NCI-H146 (cell line): ENCODE results near the gene PRDM15.

Experiments
- DNase-seq: peaks from one replicate; lab custom pipeline; 2025; lab: John Stamatoyannopoulos, UW

The PRDM15 gene

DNA sequence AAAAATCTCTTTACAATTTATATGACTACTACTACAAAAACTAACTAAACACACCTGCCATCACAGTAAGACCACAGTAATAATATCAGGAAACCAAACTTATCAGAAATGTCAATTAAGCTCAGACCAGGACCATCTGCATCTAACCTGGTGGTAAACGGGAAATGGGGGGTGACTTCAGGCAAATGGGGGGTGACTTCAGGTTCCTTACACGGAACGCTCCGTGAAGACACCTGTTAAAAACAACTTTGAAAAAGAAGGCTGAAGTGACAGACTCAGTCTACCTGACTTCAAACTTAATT, 15.8 kb downstream of the PRDM15 start:
- DNase-seq, result no peak

DNA sequence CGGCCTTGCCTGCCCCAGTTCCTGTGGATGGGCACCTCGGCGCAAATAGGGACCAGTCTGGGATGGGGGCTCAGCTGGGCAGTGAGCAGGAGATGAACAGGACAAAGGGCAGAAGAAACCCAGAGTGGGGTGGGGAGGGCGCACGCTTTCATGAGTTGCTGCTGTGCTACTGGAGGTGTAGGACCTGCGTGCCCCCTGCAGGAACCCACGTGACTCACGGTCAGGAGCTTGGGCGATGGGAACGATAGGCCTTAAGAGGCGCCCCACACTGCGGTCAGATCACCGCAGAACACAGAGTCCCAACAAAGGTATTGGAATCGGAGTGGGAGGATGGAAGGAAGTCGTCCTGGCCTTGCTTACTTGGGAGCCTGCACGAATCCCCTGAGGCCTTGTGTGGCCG, 17.2 kb downstream of the PRDM15 start:
- no peak for DNase-seq

DNA sequence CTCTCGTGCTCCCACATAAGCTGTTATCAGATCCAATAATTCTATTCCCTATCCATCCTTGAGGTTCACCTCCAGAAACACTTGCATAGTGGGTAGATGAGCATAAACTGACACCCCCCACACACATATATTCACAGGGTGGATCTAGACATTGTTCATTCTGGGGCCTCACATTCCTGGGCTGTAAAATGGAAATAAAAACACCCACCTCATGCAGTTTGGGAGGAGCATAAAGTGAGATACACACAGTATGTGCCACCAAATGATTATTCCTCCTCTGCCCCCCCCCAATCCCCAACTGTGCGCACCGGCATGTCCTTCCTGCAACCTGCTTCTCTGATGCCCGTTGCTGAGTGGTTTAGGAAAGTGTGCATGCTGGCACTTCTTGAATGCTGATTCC, 17.9 kb downstream of the PRDM15 start:
- no peak for DNase-seq

DNA sequence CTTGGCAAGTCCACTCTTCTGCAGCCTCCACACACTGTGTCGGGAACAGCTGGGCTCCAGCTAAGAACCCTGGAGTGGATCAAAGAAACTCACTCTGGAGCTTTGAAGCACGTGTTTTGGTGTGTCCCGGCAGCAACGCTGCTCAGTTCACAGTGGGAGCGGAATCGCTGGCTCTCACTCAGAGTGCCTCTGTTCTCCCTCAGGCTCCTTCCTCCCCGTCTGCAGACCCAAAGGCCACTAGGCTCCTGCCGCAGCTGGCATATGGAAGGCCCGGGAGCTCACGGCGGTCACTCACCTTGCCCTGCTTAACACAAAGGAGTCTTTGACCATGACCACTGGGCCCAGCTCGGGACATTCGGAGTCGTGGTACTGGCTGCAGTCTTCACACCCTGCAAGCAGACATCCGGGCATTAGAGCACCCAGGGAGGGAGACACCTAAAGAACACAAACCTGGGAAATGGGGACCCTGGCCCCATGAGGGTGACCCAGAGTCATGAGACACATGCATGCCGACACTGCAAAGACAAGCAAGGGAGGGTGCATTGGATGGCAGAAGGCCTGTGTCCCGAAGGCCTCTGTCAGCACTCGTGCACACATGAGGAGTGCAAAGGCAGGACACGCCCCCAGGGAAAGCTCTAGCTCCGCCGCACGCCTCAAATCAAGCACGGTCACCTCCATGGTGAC, 19.7 kb downstream of the PRDM15 start:
- DNase-seq, result no peak

DNA sequence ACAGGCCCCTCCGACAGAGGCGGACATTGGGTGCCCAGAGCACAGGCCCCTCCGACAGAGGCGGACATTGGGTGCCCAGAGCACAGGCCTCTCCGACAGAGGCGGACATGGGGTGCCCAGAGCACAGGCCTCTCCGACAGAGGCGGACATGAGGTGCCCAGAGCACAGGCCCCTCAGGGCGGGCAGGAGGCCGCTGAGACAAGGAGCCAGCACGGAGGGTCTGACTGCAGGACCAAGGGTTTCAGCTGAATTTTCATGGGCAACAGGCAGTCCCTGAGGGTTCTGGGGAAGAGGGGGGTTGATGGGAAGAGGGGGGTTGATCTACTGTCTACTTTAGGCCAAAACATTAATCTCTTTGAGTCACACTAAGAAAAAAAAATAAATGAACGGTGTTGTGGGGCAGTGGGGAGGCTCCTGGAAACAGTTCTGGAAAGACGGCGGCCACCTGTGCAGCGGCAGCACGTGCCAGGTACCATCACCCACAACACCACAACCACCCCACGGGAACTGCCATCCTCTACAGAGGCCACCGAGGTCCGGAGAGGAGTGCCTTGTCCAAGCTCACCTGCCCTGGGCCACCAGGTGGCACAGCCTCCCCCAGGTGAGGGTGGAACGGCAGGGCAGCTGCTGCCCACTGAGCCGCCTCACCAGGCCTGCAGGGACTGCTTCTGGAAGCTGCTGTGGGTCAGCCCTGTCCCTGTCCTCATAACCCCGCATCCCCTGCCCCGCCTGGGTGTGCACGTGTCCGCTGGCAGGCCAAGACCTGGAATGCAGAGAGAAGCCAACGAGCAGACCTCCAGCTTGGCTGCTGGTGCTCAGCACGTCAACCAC, 20.5 kb downstream of the PRDM15 start:
- DNase-seq, result no peak

DNA sequence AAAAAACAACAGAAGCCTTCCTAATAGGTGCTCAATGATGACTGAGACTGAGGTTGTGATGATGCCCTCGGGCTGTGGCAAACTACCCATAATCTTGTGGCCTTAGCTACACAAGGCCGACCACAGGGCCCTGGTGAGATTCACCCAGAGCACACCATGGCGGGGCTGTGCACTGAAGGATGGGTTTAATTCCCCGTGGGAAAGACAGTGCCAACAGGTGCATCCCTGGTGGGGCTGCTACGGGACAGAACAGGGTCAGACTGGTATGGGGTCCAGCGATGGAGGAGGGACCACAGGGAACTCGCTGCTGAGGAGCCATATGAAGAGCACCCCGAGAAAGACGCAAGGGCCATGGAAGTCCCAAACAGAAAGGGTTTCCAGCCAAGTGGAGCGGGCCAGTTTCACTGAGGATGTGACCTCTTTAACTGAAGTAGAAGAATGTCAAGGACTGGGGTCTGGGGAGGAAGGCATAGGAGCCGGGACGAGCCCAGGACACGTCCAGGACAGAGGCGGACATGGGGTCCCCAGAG, 21.3 kb downstream of the PRDM15 start:
- DNase-seq, result no peak

DNA sequence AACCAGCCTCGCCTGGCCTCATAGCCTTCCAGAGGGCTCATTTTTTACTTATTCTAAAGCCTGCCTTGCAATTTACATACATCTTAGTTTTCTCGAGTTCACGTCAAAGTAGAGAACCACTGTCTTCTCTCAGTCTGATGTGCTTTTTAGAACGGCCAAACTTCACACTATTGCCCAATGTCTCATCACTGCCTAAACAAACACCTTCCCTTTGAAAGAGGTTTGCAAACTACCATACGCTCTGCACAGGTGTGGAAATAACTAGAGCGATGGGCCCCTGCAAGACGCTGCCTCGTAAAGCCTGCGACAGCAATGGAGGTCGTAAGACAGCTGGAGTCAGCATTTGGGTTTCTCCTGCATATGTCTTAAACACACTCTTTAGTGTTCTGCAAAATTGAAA, 22.6 kb downstream of the PRDM15 start:
- no peak for DNase-seq

DNA sequence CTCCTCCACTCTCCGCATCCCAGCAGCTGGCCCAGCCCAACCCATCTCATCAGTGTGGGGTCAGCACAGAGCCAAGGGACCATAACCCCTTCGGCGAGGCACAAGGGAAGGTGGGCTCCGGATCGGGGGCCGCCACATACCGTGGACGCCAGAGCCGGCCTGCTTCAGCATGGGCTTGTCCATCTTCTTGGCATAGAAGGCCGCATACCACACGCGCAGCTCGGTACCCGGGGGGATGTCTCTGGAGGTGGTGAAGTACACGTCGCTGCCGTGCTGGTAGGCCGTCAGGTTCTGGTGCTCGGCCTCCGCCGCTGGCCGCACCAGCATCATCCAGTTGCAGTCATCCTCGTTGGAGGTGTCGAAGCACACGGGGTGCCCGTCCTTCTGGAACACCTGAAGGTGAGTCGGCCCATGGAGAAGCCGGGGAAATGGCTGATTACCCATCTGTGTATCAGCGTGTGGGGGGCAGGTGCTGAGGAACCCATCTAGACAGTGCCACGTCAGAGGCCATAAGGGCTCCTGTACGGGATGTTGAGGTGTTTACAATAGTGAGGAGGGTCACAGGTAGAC, 24.6 kb downstream of the PRDM15 start:
- no peak for DNase-seq

DNA sequence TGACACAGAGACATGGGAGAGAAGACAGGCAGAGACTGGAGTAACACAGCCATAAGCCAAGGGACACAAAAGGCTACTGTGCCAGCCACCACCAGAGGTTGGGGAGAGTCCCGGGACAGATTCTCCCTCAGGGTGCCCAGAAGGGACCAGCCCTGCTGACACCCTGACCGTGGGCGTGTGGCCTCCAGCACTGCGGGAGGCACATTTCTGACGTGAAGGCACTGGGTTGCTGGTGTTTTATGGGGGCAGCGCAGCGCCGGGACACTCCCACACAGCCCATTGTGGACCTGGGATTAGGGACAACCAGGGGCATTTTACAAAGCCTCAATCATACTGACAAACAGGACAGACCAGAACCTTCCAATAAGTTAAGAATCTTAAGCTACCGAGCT, 26.2 kb downstream of the PRDM15 start:
- DNase-seq, result no peak

DNA sequence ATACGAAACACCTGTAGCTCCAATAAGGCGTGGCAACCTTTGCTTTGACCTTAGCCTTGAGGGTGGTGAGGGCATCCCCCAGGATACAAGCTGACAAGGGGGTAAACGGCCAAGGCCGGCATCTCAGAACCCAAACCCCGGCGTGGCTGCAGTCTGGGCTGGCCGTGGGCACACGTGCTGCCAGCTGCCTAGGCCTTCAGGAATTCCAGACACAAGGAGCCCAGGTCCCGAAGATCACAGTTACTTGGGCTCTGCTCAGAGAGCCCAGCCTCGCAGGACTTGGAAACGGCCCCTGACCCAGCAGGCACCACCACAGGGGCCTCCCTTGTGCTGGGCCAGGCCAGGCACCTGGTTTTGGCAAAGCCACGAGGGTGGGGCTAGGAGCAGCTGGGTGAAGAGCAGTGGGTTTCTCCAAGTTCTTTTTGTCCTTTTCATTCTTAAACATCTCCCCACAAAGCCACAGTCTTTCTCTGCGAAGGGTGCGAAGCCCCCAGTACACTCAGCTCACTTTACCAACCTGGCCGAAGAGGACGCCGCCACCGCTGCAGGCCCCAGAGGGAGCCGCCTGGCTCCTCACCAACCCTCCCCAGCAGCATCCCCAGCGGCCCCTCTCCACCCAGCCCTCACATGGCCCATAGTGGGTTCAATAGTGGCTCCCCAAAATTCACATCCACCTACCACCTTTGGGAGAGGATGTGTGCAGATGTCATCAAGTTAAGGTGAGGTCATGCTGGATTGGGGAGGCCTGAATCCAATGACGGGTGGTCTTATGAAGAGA, 26.8 kb downstream of the PRDM15 start:
- no peak for DNase-seq

DNA sequence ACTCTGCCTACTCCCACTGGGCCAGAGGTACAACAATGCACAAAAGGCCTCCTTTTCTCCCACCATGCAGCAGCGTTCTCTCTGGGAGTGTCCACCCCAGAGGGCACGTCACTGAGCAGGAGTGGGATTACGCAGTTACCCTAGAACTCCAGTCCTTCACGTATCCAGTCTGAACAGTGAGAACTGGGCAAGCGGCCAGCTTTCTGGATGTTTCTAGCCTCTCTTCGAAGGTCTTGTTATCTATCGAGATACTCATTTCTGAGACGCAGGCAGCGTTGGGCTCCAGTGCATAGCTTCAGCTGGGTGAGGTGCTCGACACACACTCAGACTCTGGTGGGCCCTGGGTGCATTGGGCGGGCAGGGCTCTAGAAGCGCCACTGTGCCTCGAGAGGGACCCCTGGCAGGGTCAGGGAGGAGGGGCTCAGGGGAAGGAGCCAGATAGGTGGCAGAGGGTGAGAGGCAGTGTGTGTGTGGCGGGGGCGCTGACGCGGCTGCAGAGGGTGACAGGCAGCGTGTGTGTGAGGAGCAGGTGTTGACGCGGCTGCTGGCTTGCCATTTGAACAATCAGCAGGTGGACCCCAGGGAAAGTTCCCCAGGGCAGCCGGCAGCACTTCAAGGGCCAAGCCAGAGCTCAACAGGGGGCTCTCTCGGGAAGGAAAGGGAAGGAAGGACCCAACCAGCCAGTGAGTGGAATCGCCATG, 27.9 kb downstream of the PRDM15 start:
- peak; percentile 54 for DNase-seq

DNA sequence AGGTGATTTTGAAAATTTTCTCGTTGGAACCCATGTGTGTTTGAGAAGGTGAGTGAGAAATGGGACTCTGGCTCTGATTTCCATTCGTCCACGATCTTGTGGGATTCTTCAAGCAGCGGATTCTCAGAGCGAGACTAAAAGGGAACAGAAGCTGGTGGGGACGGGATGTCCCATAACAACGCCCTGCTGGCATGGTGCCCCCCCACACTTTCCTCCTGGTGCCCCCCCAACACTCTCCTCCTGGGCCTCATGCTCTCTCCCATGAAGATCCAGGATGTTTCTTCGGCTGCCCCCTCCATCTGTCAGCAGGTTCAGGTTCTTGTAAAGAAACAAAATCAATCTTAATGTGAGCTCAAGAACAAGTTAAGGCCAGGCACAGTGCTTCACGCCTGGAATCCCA, 29.1 kb downstream of the PRDM15 start:
- no peak for DNase-seq

DNA sequence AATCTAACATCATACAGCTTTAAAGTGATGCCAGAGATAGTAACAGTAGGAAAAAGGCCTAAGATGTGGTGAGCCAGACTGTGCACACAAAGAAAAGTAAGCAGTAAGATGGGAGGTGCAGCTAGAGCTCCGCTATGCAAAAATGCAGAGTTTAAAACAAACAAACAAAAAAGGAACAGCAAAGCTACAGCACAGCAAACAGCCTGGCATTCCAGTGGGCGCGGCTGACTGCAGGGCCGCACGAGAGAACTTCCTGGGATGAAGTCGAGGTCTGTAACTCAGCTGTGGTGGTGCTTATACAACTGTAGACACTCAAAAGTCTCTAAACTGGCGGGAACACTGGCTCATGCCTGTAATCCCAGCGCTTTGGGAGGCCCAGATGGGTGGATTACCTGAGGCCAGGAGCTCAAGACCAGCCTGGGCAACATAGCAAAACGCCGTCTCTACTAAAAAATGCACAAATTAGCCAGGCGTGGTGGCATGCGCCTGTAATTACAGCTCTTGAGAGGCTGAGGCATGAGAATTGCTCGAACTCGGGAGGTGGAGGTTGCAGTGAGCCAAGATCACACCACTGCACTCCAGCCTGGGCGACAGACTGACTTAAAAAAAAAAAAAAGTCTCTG, 30.1 kb downstream of the PRDM15 start:
- DNase-seq, result no peak

DNA sequence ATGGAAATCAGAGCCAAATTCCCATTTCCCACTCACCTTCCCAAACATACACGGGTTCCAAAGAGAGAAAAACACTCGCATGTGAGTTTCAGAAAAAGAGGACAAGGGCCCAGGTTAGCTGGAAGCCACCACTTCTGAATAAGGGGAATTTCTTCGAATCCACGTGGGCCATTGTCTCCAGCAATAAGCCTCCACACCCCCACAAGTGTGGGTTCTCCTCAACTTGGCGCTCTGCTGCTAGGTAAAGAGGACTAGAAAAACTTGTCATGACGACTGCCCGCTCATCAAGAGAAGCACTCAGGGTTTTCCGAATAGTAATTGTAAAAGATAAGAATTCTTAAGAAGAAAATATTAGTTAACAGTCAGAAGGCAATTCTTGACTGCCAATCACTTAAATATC, 30.6 kb downstream of the PRDM15 start:
- DNase-seq, result no peak

DNA sequence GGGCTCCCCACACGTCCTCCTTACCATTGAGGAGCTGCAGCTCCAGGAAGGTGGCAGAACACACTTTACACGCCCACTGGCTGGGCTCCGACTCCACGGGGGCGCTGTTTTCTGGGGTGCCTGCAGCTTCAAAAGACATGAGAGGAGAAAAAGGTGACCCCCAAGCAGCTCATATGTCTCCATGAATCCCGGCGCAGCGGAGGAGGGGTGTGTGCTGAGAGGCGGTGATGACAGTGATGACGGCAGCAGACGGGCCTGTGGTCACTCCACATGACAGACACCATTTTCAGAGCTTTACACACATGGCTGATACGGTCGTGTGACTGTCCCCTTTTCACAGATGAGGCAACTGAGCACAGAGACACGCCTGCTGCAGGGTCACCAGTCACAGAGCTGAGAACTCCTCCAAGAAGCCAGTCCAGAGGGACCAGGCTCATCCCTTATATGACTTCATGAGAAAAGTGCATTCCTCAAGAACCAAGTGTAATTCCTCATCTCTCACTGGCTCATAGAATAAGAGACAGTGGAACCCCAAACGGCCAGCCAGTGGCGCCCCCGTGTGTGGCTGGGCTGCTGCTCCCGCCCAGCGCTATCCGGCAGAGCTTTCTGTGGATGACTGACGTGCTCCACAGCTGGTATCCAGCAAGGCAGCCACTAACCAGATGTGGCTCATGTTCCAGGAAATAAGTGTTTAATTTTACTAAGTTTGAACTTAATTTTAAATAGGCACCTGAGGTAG, 31.9 kb downstream of the PRDM15 start:
- DNase-seq, result no peak

DNA sequence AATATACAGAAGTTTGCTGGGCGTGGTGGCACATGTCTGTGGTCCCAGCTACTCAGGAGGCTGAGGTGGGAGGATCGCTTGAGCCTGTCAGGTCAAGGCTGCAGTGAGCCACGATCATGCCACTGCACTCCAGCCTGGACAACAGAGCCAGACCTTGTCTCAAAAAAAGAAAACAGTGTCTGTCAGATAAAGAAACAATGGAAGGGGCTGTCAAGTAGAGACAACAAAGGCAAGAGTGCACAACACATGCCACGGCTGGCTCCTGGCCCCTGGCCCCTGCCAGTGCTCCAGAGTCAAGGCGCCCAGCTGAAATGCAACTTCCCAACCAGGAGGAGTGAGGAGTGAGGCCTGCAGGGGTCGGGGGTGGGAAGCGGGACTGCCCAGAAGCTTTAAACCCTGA, 32.6 kb downstream of the PRDM15 start:
- no peak for DNase-seq

DNA sequence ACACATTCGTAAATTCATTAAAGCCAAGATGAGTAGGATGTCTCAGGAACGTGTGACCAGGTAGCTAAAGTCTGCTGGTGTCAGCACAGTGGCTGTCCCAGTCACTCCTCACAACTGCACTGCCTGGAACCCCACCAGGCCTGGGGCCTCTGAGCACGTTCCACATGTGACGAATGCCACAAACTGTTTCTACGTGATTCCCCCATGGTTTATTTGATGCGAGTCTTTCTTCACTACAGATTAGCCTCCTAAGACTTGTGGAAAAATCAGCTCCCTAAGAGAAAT, 33.2 kb downstream of the PRDM15 start:
- DNase-seq, result no peak

DNA sequence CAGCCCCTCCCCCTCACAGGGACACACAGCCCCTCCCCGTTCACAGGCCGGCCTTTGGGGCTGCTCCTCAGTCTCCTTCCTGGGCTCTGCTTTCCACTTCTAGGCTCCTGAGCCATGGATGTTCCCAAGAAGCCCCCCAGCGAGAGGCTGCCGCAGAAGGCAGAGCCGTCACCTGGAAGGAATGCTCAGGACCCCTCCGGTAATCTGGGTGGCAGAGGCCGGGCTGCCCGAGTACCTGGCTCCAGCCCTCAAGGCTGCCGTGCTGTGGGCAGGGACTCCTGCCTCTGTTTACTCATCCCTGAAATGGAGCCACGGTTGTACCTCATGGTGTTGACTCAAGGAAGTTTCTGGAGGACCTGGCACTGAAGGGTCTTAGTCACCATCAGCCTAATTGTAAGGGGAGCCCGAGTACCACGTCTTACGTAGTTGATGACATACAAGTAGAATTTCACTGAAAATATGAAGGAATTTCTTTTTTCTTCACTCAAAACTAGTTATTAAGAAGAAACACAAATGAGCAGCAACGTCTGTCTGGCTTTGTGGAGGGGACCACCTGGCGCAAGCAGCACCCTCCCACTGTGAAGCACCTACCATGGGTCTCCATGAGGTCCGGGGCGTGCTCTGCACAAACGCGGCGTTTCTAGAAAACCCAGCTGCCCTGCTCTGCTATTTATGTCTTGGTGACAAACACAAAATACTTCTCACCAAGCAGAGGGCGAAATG, 33.7 kb downstream of the PRDM15 start:
- no peak for DNase-seq

DNA sequence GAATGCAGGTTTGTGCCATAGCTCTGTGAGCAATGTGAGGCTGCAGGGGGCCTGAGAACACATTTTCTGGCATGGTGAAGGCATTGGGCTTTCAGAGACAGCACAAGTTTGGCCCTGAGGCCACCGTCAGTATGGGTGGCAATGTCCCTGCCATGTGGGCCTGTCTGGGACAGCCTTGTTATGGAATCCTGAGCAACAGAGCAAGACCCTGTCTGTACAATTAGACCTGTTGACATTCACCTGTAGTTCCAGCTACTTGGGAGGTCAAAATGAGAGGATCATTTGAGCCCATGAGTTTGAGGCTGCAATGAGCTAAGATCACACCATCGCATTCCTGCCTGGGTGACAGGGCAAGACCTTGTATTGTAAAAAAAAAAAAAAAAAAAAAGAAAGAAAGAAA, 35.6 kb downstream of the PRDM15 start:
- DNase-seq, result no peak

DNA sequence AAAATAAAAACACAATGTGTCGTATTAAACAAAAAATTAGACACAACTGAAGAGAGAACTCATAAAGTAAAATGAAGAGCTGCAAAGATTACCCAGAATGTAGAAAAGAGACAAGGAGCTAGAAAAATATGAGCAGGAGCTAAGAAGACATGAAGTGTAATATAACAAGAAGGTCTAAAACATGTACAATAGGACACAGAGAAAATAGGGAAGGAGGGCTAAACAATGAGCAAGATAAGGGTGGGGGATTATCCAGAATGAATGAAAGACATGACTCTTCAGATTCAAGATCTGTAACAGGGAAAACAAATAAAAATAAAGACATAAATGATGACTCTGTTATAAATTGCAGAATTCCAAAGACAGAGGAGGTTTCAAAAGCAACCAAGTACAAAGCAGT, 38.3 kb downstream of the PRDM15 start:
- no peak for DNase-seq
